HCT116 (cell line): ENCODE data around the gene BMF.
"Not testable (repeated sequence)": the region's sequence is repeated elsewhere in the genome, so short reads cannot be mapped to it uniquely, and the experiment has no call there.

Experiments used
- CEBPB ChIP-seq: IDR thresholded peaks from 2 replicates; pipeline ENCODE4 v1.6.1; 2012; ENCODE audit warnings: low read depth
- CTCF ChIP-seq, 3 experiments: fragments of 200-600 bp in 1 of 3; sonication (generic) in 1 of 3; IDR thresholded peaks in 2 of 3; conservative IDR thresholded peaks in 1 of 3; 2 replicates each; pipeline ENCODE4 v1.5.1; 2012 to 2017; ENCODE audit warnings: low read depth in 2 of 3, low read length in 2 of 3, antibody characterized with exemption in 1 of 3, borderline replicate concordance in 1 of 3, control low read depth in 1 of 3, mild to moderate bottlenecking in 1 of 3, mixed read lengths in 1 of 3, mixed run types in 1 of 3, moderate library complexity in 1 of 3; ENCODE audit not compliant: insufficient read depth in 1 of 3
- ELF1 ChIP-seq: IDR thresholded peaks from 2 replicates; pipeline ENCODE4 v1.6.1; 2012; ENCODE audit warnings: low read depth, borderline replicate concordance
- EZH2 ChIP-seq: fragments of 200-600 bp; sonication (generic); IDR thresholded peaks from 2 replicates; pipeline ENCODE4 v1.6.1; 2017; ENCODE audit warnings: antibody characterized with exemption, mixed run types
- EZH2phosphoT487 ChIP-seq: fragments of 200-600 bp; IDR thresholded peaks from 2 replicates; pipeline ENCODE4 v1.6.1; 2018; ENCODE audit warnings: antibody characterized with exemption, borderline replicate concordance
- JUND ChIP-seq: IDR thresholded peaks from 2 replicates; pipeline ENCODE4 v1.6.1; 2012
- MAX ChIP-seq: IDR thresholded peaks from 2 replicates; pipeline ENCODE4 v1.6.1; 2012
- POLR2A ChIP-seq: IDR thresholded peaks from 2 replicates; pipeline ENCODE4 v1.7.0; 2011; ENCODE audit warnings: borderline replicate concordance; ENCODE audit not compliant: insufficient read depth, insufficient read length; ENCODE audit errors: extremely low read depth
- POLR2AphosphoS5 ChIP-seq: IDR thresholded peaks from 2 replicates; pipeline ENCODE4 v1.6.1; 2011; ENCODE audit warnings: mild to moderate bottlenecking, low read depth, low read length, moderate library complexity
- RAD21 ChIP-seq: IDR thresholded peaks from 2 replicates; pipeline ENCODE4 v1.6.1; 2012; ENCODE audit warnings: low read depth, mild to moderate bottlenecking
- REST ChIP-seq: IDR thresholded peaks from 2 replicates; pipeline ENCODE4 v1.6.1; 2012; ENCODE audit warnings: low read depth
- SIN3A ChIP-seq: IDR thresholded peaks from 2 replicates; pipeline ENCODE4 v1.6.1; 2012; ENCODE audit warnings: low read depth
- YY1 ChIP-seq: IDR thresholded peaks from 2 replicates; pipeline ENCODE4 v1.6.1; 2011; ENCODE audit warnings: low read length, low read depth, moderate library complexity, mild to moderate bottlenecking; ENCODE audit not compliant: insufficient replicate concordance; ENCODE audit errors: extremely low read depth
- ZFX ChIP-seq: fragments of 450-650 bp; IDR thresholded peaks from 2 replicates; pipeline ENCODE4 v1.6.1; 2017

GRCh38 chr15:40073716-40074490 lies 34.8 kb downstream of the BMF start:
- TF ChIP-seq CTCF (IDR thresholded peaks at IDR 0.05 in 2 of 3, conservative IDR thresholded peaks at IDR 0.05 in 1 of 3; ENCODE audit: borderline replicate concordance in 1 of 3, insufficient read depth in 1 of 3, low read depth in 2 of 3, low read length in 2 of 3); SIN3A; POLR2A; EZH2; POLR2AphosphoS5; REST; ZFX; RAD21; YY1; JUND; ELF1; CEBPB; MAX; EZH2phosphoT487: not testable (repeated sequence)
